ENCODE results near the gene PARD3B.

DNA sequence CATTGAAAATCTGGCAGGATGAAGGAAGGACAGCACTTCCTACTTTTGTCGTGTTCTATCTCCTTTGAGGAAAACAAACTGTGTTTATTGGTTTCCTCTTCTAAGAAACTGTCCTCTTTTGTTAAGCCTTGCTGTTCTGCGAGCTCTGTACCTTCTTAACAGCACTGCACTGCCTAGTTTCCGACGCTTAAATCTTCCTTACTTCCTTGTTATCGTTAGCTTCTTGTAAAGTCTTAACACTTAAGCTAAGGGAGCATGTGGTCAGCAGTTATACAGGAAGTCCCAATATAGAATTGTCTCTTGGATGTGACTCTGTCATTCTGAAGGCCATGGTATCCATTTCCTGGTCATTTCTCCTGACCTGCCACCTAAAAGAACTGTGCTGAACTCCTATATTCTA is 584.3 kb downstream of the PARD3B start:
- no peak for TF ChIP-seq CTCF (conservative IDR thresholded peaks at IDR 0.05)
- no peak for TF ChIP-seq EZH2 (IDR thresholded peaks at IDR 0.05; ENCODE audit: low read depth)

Measured in PC-9 (cell line).